Measurements from ENCODE around the gene MTPN. TPM values are rescaled to one million over a fixed set of nuclear protein-coding genes. Genes with fewer than 3 reads are reported as not detected.

Gene MTPN
- total RNA-seq, 4 donors from 2014 or later, result 79.7 to 102 (median 85.6) TPM

DNA sequence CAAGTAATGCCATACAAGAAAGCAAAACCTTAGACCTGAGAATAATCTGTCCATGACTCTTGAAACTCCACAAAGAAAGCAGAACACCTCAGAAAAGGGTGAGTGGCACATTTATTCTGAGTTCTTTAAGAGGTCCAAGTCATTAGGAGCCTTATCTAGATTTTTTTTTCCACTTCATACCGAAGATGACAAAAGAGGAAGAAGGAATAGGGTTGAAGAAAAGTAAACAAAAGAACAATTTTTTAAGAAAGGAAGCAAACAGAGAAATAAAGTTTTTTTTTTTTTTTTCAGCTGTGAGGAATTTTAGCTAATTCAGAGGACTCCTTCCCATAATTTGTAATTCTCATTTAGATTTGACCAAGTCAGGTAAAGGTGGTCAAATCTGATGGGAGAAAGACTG is 13.1 kb upstream of the MTPN start:
- TF ChIP-seq, protein P1, sequence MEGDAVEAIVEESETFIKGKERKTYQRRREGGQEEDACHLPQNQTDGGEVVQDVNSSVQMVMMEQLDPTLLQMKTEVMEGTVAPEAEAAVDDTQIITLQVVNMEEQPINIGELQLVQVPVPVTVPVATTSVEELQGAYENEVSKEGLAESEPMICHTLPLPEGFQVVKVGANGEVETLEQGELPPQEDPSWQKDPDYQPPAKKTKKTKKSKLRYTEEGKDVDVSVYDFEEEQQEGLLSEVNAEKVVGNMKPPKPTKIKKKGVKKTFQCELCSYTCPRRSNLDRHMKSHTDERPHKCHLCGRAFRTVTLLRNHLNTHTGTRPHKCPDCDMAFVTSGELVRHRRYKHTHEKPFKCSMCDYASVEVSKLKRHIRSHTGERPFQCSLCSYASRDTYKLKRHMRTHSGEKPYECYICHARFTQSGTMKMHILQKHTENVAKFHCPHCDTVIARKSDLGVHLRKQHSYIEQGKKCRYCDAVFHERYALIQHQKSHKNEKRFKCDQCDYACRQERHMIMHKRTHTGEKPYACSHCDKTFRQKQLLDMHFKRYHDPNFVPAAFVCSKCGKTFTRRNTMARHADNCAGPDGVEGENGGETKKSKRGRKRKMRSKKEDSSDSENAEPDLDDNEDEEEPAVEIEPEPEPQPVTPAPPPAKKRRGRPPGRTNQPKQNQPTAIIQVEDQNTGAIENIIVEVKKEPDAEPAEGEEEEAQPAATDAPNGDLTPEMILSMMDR (IDR thresholded peaks at IDR 0.05), result no peak
- DNase-seq (ENCODE audit: low spot score), result no peak
- ATAC-seq (ENCODE audit: low FRiP score), result no peak

DNA sequence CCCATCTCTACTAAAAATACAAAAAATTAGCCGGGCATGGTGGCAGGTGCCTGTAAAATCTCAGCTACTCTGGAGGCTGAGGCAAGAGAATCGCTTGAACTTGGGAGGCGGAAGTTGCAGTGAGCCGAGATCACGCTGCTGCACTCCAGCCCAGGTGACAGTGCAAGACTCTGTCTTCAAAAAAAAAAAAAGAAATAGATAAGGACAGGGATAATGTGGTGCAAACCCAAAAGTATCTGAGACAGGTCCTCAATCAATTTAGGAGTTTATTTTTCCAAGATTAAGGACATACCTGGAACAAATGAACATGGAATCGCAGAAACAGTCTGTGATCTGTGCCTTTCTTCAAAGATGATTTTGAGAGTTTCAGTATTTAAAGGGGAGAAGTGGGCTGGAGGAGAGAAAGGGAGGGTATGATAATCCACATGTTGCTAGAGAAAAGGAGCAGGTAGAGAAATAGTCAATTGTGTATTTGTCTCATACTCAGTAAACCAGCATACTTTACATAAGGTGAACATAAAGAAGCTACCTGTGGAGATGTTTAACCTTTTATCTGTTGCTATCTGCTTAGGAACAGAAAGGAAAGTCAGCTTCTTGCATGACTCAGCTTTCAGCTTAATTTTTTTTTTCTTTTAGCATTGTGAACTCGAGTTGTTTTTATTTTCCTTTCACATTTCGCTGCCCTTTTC is 4.9 kb upstream of the MTPN start:
- DNase-seq (ENCODE audit: low spot score) (no peak), ATAC-seq (ENCODE audit: low FRiP score) (no peak)
- TF ChIP-seq, protein P1 (IDR thresholded peaks at IDR 0.05), result no peak

DNA sequence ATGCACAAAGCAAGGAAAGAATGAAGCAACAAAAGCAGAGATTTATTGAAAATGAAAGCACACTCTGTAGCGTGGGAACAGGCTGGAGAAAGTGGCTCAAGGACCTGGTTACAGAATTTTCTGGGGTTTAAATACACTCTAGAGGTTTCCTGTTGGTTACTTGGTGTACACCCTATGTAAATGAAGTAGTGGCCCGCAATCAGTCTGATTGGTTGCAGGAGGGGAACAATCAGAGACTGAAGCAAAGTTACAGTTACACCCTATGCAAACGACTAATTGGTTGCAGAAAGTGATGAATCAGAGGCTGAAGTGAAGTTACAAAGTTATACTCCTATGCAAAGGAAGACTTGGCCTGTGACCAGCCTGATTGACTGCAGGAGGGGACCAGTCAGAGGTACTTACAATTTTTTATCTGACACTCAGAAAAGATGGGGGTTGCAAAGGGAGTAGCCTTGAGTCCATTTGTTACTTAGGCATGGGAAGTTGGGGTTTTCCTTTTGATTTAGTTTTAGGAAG is 3.6 kb upstream of the MTPN start:
- DNase-seq (ENCODE audit: low spot score) (no peak), ATAC-seq (ENCODE audit: low FRiP score) (no peak)
- TF ChIP-seq, protein P1 (IDR thresholded peaks at IDR 0.05), result no peak

DNA sequence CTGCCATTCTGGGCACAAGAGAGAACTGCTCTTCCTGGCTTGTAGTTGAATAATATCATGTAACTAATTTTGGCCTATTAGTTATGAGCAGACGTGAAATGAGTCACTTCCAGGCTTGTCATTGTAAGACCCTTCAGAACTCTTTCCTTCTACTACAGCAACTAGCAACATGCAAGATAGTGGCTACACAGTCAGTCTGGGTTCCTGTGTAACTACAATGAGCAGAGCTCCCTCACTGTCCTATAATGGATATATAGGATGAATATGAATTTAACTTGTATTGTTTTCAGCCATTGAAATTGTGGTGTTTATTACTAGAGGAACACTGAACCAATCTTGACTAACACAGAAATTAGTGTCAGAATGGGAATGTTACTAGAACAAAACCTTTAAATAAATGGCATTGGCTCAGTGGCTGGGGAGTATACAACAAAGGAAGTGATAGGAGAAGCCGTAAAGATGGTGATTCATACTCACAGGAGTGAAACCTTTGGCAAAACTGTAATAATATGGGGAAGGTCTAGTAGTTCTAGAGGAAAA is 2.9 kb upstream of the MTPN start:
- TF ChIP-seq, protein P1 (IDR thresholded peaks at IDR 0.05), result no peak
- no peak for DNase-seq (ENCODE audit: low spot score)
- ATAC-seq (ENCODE audit: low FRiP score), result no peak

DNA sequence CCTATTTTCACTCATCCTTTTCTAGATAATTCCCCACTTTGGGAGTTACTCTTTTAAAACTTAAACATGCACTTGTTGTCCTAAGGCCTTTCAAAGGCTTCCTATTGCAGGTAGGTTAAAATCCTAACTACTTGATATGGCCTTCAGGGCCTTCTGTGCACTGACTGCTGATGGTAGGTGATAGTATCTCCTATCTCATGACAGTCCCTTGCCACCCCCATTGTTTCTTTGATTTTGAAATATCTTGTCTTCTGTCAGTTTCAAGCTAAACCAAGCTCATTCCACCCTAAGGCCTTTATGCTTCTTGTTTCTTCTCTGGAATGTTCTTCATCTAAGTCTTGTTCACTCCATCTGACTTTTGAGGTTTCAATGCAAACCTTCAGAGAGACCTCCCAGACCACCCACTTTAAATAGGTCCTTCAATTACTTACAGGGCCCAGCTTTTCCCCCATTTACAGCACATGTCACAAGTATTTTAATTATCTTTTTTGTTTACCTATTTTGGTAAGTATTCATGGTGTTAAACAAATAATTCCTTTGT is 2.4 kb upstream of the MTPN start:
- DNase-seq (ENCODE audit: low spot score) (no peak), ATAC-seq (ENCODE audit: low FRiP score) (no peak)
- TF ChIP-seq, protein P1 (IDR thresholded peaks at IDR 0.05), result no peak

DNA sequence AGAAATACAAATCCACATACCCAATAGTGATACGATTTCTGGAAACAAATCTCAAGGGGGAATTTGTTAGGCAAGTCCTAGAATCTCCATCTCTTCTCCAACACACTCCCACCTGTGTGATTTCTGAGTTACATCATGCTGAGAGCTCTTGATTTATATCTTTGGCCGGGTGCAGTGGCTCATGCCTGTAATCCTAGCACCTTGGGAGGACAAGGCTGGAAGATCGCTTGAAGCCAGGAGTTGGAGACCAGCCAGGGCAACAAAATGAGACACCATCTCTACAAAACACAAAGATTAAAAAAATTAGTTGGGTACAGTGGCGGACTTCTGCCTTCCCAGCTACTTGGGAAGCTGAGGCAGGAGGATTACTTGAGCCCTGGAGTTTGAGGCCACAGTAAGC is 1.5 kb upstream of the MTPN start:
- no peak for ATAC-seq (ENCODE audit: low FRiP score)
- DNase-seq (ENCODE audit: low spot score), result no peak
- TF ChIP-seq, protein P1 (IDR thresholded peaks at IDR 0.05), result no peak

DNA sequence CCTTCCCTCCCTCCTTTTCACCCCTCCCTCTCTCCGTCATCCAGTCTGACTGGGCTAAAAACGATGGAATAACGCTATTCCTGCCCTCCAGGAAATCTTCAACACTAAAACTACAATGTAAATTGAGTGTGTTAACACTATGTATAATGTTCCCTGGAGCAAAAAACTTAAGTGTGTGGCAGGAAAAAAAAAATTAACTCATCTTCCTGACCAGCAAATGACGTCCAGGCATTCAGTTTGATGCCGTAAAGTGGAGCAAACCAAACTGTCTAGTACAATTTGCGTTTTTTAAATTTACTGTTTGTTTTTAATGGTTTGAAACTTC is 545 bp upstream of the MTPN start:
- DNase-seq (ENCODE audit: low spot score), result no peak
- no peak for ATAC-seq (ENCODE audit: low FRiP score)
- TF ChIP-seq, protein P1 (IDR thresholded peaks at IDR 0.05), result no peak

All from omental fat pad (tissue), 4 donors.